HG03064 (cell line): Measurements from ENCODE around the gene WNT7B.

ENCODE experiments used
- ATAC-seq: cut with Tn5 transposase; IDR thresholded peaks from one replicate; pipeline ENCODE4 v1.9.1; 2021; ENCODE audit warnings: low read depth; ENCODE audit not compliant: unreplicated experiment

WNT7B gene

GRCh38 chr22:45974498-45974897 is 2.5 kb downstream of the WNT7B start:
- ATAC-seq: no peak

- no peak for ATAC-seq
These were observed 4.1 kb downstream of the WNT7B start for GRCh38 chr22:45972889-45973253.

GRCh38 chr22:45972091-45972888 is 4.7 kb downstream of the WNT7B start:
- ATAC-seq: no peak

GRCh38 chr22:45971408-45972028 is 5.4 kb downstream of the WNT7B start:
- ATAC-seq: no peak

GRCh38 chr22:45970705-45971407 is 6.1 kb downstream of the WNT7B start:
- ATAC-seq: no peak

GRCh38 chr22:45969801-45970470 is 7.0 kb downstream of the WNT7B start:
- ATAC-seq: no peak

- ATAC-seq: no peak
These were observed 7.6 kb downstream of the WNT7B start for GRCh38 chr22:45969414-45969799.

- no peak for ATAC-seq
These were observed 8.1 kb downstream of the WNT7B start for GRCh38 chr22:45968751-45969413.

GRCh38 chr22:45968003-45968650 is 8.8 kb downstream of the WNT7B start:
- ATAC-seq: no peak

GRCh38 chr22:45966895-45967365 is 10.0 kb downstream of the WNT7B start:
- ATAC-seq: no peak

- ATAC-seq: no peak
These were observed 10.6 kb downstream of the WNT7B start for GRCh38 chr22:45966320-45966894.

GRCh38 chr22:45965563-45965962 is 11.4 kb downstream of the WNT7B start:
- ATAC-seq: no peak

GRCh38 chr22:45964926-45965527 is 11.9 kb downstream of the WNT7B start:
- ATAC-seq: no peak

GRCh38 chr22:45964372-45964771 is 12.6 kb downstream of the WNT7B start:
- ATAC-seq: no peak

GRCh38 chr22:45963821-45964220 is 13.1 kb downstream of the WNT7B start:
- ATAC-seq: no peak

- ATAC-seq: no peak
These were observed 14.1 kb downstream of the WNT7B start for GRCh38 chr22:45962756-45963324.

- ATAC-seq: no peak
These were observed 14.6 kb downstream of the WNT7B start for GRCh38 chr22:45962434-45962718.

GRCh38 chr22:45961679-45962433 is 15.1 kb downstream of the WNT7B start:
- no peak for ATAC-seq
